HG03280 (cell line): ENCODE data around the gene MISP.

ENCODE experiments used
- ATAC-seq: cut with Tn5 transposase; IDR thresholded peaks from one replicate; pipeline ENCODE4 v1.9.1; 2021; ENCODE audit warnings: mild to moderate bottlenecking, moderate library complexity; ENCODE audit not compliant: unreplicated experiment

The MISP gene

DNA sequence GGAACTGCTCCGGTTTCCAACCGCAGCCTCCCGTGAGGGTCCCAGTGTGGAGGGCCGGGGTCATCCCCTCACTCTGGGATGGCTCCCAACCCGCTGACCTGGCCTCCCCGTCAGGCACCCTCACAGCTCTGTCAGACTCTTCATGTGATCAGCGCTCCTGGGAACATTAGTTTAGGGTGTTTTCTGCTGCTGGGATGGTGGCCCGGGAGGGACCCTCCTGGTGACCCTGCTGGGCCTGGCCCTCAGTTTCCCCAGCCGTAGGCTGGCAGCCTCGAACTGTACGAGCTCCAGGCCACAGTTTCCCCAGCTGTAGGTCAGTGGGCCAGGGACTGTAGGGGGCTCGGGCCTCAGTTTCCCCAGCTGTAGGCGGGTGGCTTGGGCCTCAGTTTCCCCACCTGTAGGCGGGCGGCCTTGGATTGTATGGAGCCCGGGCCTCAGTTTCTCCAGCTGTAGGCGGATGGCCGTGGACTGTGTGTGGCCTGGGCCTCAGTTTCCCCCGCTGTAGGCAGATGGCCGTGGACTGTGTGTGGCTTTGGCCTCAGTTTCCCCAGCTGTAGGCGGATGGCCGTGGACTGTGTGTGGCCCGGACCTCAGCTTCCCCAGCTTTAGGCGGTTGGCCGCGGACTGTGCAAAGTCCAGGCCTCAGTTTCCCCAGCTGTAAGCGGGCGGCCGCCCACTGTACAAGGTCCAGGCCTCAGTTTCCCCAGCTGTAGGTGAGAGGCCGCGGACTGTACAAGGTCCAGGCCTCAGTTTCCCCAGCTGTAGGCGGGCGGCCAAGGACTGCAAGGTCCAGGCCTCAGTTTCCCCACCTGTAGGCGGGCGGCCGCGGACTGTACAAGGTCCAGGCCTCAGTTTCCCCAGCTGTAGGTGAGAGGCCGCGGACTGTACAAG is 45.0 kb downstream of the MISP start:
- ATAC-seq, result no peak

DNA sequence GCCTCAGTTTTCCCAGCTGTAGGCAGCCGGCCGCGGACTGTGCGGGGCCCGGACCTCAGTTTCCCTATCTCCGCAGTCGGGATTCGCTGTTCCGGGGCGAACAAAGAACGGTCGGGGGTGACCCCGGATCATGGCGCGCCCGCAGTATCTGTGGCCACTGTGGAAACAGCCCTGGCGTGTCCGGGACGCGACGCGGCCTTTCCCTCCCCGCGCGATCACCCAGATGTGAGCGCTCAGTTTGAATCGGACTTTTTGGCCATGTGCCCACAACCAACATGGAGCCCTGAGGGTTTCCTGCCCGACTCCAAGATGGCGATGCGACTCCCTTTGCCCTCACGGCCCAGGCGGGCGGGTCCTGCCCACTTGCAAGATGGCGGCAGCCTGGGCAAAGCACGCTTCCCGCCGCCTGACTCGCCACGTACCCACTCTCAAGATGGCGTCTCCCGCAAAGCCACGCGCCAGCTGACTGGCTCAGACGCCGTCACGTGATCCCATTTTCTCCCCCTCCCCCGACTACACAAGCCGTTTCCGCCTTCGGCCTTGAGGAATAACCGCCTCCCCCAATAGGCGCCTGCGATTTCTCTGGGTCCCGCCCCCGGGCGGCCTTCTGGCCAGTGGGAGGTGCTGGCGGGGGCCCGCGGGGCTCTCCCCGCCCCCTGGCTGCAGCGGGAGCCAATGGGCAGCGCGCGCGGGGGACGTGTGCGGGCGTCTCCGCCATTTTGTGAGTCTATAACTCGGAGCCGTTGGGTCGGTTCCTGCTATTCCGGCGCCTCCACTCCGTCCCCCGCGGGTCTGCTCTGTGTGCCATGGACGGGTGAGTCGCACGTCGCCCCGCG is 46.0 kb downstream of the MISP start, which contains the start of gene PTBP1:
Gene PTBP1 (plus strand): TSS at position 761 of the 836 bp plus-strand sequence. CDS start 46 bp downstream, at position 807.
- peak; percentile 81 for ATAC-seq

GRCh38 chr19:797528-798414 is 46.9 kb downstream of the MISP start:
- peak; percentile 50 for ATAC-seq

DNA sequence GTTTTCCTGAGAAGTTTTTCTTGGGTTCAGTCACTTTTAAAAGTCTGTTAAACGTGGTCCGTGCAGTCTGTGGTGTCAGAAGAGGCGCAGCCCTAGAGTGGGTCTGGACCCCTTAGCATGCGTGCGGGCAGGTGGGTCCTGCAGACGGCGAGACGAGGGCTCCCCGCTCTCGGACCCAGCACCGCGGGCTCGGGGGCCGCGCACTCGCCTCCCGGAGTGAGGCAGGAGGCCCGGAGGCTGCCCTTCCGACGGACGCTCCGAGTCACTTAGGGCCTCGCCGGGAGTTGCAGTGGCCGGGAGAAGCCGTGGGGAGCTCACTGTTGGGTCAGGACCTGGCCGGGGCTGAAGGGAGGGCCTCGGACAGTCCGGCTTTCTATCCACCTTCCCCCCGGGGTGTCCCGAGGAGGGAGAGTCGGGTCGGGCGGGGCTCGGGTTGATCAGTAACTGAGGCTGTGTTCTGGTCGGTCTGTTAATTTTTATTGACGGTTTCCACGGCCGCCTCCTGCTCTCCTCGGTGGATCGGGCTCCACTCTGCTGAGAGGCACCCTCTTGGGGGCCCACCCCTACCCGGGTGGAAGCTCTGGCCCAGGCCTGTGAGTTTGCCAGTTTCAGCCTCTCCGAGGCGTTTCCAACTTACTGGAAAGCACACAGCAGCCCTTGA is 47.6 kb downstream of the MISP start:
- no peak for ATAC-seq

DNA sequence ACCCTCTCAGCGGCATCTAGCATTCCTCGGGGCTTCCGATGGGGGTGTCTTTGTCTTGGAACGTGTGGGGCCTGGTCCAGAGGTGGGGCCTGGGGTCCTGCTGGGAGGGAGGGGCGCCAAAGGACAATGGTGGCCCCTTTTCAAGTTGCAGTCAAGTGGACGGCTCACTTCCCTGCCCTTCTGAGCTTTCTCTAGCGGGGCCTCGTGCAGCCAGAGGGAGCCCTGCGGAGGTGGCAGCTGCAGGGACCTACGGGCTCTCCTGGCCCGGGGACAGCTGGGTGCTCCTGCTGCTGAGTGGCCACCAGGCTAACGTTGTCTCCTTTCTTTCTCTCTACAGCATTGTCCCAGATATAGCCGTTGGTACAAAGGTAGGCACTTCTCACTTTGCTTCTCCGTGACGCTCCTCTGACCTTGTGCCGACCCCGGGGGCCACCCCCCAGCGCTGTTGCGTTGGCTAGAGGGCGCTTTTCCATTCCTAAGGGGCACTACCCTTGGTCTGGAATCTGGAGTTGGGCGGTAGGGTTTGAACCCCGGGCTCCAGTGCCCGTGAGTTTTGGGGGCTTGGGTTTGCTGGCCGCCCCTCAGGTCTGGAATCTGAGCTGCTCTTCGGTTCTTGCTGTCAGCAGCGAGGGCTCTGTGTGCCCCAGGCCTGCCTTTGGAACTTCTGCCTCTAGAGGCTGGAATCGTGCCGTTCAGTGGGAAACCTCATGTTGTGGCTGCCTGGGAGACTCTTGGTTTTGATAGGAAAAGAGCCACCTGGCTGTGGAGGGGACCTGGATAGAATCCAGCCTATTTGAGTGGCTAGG is 48.4 kb downstream of the MISP start:
- no peak for ATAC-seq

DNA sequence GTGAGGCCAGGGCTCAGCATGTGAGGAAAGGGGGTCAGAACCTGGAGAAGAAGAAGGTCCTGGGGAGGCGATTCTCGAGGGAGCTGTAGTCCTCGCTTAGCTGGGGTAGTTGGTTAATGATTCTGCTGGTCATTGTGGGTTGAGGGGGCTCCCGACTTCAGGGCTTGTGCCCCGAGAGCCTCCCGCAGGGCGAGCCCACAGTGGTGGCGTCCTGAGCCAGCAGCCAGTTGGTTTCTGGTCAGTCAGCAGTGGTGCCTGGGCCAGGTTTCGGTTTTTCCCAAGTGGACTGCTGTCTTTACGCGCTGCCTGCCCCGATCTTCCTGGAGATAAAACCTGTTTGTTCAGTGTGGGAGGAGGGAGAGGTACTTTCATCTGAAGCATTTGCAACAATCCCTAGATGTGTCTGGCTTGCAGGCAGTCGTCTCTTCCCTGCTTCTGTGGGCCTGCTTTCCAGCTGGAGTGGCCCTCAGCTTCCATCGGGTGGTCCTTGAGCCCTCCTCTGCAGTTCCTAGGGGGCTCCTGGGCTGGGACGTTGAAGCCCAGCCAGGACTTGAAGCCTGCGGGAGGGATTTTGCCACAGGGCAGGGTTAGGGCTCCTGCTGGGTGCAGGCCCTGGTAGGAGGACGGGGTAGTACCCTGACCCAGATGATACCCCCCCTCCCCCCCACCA is 49.6 kb downstream of the MISP start:
- ATAC-seq, result no peak

GRCh38 chr19:801030-801860 is 50.3 kb downstream of the MISP start:
- ATAC-seq, result no peak

- no peak for ATAC-seq
Observed at GRCh38 chr19:801861-802497, 51.1 kb downstream of the MISP start.

- ATAC-seq, result no peak
Observed at GRCh38 chr19:802498-803098, 51.7 kb downstream of the MISP start.

GRCh38 chr19:803099-803561 is 52.2 kb downstream of the MISP start:
- ATAC-seq, result no peak

DNA sequence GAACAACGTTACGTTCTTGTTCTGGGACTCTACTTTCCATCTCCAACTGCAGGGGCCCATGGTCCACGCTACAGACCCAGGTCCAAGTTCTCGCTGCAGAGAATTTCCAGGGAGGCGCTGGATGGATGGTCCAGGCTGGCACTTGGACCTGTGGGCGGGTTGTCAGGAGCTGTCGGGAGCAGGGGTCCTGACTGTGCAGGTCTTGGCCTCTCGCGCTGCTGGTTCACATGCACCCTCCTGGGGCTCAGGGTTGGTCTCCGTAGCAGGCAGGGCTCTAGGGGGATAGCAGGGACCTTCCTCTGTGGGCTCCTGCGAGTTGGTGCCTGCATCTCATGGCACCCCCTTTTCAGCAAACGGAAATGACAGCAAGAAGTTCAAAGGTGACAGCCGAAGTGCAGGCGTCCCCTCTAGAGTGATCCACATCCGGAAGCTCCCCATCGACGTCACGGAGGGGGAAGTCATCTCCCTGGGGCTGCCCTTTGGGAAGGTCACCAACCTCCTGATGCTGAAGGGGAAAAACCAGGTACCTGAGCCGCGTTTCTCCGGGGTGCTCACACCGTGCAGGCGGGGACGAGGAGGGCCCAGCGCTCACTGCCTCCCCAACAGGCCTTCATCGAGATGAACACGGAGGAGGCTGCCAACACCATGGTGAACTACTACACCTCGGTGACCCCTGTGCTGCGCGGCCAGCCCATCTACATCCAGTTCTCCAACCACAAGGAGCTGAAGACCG is 52.9 kb downstream of the MISP start:
- no peak for ATAC-seq

- no peak for ATAC-seq
Observed at GRCh38 chr19:804419-805165, 53.7 kb downstream of the MISP start.

GRCh38 chr19:805166-805551 is 54.2 kb downstream of the MISP start:
- ATAC-seq, result no peak

GRCh38 chr19:805600-806550 is 55.0 kb downstream of the MISP start:
- ATAC-seq, result no peak
